ENCODE results near the gene GALNT10.

GALNT10 gene

GRCh38 chr5:154449786-154450185 is 259.3 kb downstream of the GALNT10 start:
- DNase-seq, result no peak

- no peak for DNase-seq
Observed at GRCh38 chr5:154451957-154452356, 261.4 kb downstream of the GALNT10 start.

- no peak for DNase-seq
Observed at GRCh38 chr5:154455585-154455984, 265.1 kb downstream of the GALNT10 start.

- no peak for DNase-seq
Observed at GRCh38 chr5:154456540-154456939, 266.0 kb downstream of the GALNT10 start.

- no peak for DNase-seq
Observed at GRCh38 chr5:154459015-154459414, 268.5 kb downstream of the GALNT10 start.

- no peak for DNase-seq
Observed at GRCh38 chr5:154460172-154460571, 269.6 kb downstream of the GALNT10 start.

- no peak for DNase-seq
Observed at GRCh38 chr5:154461531-154461930, 271.0 kb downstream of the GALNT10 start.

GRCh38 chr5:154464438-154464837 is 273.9 kb downstream of the GALNT10 start:
- DNase-seq, result no peak

GRCh38 chr5:154465169-154465568 is 274.6 kb downstream of the GALNT10 start:
- no peak for DNase-seq

- DNase-seq, result no peak
Observed at GRCh38 chr5:154466147-154466546, 275.6 kb downstream of the GALNT10 start.

GRCh38 chr5:154466671-154467070 is 276.1 kb downstream of the GALNT10 start:
- no peak for DNase-seq

- DNase-seq, result peak; percentile 85
Observed at GRCh38 chr5:154467655-154468354, 277.3 kb downstream of the GALNT10 start.

- no peak for DNase-seq
Observed at GRCh38 chr5:154470137-154470536, 279.6 kb downstream of the GALNT10 start.
